Epithelial cell of esophagus (primary cell): ENCODE measurements around the gene FUT4.

Source experiments
- DNase-seq: peaks from one replicate; pipeline ENCODE4 v3.0.0; 2010; ENCODE audit warnings: low read depth
- H3K4me3 ChIP-seq: 2 replicates; pipeline ENCODE4 v1.5.1; 2011; ENCODE audit warnings: mild to moderate bottlenecking, low read length, control low read depth
- TF ChIP-seq, protein P1 (sequence below): IDR thresholded peaks from 2 replicates; pipeline ENCODE4 v1.5.1; 2011; ENCODE audit warnings: low read depth, mild to moderate bottlenecking, low read length, control low read depth, inconsistent platforms; ENCODE audit not compliant: insufficient read depth; ENCODE audit errors: missing control alignments

FUT4 gene

DNA sequence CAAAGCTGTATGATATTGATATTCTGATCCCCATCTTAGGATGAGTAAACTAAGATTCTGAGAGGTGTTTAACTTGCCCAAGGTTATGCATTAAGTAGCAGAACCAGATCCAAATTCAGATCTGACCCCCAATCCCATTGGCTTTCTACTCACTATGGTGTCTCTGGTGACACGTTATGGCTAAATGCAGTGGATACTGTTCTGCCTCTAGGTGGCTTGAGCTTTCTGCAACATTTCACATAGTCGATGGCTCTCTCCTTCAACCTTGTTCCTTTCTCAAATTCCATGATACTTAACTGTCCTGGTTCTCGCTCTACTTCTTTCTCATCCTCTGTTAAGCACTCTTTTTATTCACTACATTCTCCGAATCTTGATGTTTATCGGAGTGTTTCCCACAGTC is 22.0 kb upstream of the FUT4 start:
- TF ChIP-seq, protein P1, sequence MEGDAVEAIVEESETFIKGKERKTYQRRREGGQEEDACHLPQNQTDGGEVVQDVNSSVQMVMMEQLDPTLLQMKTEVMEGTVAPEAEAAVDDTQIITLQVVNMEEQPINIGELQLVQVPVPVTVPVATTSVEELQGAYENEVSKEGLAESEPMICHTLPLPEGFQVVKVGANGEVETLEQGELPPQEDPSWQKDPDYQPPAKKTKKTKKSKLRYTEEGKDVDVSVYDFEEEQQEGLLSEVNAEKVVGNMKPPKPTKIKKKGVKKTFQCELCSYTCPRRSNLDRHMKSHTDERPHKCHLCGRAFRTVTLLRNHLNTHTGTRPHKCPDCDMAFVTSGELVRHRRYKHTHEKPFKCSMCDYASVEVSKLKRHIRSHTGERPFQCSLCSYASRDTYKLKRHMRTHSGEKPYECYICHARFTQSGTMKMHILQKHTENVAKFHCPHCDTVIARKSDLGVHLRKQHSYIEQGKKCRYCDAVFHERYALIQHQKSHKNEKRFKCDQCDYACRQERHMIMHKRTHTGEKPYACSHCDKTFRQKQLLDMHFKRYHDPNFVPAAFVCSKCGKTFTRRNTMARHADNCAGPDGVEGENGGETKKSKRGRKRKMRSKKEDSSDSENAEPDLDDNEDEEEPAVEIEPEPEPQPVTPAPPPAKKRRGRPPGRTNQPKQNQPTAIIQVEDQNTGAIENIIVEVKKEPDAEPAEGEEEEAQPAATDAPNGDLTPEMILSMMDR: peak; percentile 53
- no peak overlapping the region for H3K4me3 ChIP-seq
- peak; percentile 24 for DNase-seq

DNA sequence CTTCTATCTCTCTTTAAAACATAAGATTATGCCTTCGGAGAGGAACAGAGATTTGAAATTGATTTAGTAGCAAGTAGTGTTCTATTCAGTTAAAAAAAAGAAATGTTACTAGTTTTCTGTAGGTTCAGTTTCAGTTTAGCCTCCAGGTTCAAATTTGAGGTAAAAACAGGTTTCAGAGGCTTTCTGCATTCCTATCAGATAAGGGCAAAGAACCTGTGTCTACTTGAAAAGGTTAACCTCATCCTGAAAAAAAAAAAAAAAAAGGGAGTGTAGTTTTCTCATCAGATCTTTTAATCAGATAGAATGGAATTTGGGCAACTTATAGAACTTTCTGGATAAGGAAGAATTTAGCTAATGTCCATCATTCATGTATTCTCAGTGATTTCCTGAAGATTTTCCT is 19.4 kb upstream of the FUT4 start:
- DNase-seq: no peak
- H3K4me3 ChIP-seq: no peak overlapping the region
- TF ChIP-seq, protein P1: no peak

DNA sequence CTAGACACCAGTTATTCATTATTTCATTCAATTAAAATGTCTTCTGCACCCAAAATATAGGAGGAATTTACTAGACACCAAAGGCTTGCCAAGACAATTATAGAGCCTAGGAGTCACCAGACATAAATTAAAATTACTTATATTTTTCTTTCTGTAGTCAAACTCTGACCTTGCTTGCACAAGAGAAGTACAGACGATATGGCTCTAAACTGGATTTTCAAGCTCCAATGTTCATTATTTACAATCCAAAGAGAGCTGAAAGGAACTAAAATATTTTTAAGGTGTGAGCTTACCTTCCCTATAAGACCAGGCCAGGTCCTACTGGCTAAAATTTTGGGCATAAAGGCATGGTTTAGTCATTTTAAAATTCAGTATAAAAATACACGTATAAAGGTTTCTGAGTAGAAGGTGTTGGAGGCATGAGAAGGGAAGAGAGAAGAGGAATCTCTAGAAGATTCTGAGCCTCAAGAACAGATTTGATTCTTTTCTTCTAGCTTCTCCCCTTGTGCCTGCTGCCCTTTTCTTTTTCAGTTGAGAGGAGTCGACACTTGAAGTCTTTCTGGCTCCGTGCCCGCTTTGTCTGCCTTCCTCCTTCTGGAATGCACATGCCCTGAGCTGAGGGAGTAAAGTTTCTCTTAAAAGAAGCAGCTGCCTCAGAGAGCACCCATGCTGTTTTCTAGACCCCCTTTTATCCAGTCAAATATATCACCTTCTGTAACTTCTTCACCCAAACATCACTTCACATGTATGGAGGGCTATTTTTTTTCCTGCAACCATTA is 18.0 kb upstream of the FUT4 start:
- TF ChIP-seq, protein P1: no peak
- no peak overlapping the region for H3K4me3 ChIP-seq
- peak; percentile 64 for DNase-seq

DNA sequence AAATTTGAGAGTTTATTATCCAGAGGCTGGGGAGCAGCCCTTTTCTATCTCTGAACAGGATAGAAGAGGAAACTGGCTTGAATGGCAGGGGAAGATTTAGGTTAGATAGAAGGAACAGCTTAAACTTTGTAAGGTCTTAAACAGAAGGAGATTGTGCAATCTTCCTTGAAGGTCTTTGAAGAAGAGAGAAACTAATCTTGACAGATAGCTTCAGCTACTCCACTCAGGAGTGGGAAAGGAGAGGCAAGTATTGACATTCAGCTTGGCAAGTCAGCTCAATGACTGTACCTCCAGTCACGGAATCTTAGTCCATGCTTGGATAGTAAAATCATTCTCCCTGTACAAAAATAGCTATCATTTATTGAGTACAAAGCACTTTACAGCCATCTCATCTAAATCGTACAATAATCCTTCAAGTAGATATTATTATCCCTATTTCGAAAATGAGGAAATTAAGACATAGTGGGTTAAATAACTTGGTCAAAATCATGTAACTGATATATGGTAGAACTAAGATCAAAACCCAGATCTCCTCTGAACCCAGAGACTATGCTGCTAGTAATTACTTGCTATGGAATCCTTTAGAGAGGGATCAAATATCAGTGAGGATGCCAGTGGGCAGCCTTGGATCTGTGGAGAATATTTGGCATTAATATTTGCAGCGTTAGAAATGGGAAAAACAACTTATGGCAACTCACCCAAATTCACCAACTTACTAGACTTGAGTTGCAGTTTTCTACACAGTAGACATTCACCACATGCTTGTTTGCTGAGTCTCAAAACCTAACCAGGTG is 16.9 kb upstream of the FUT4 start:
- TF ChIP-seq, protein P1: no peak
- no peak overlapping the region for H3K4me3 ChIP-seq
- DNase-seq: peak; percentile 43

DNA sequence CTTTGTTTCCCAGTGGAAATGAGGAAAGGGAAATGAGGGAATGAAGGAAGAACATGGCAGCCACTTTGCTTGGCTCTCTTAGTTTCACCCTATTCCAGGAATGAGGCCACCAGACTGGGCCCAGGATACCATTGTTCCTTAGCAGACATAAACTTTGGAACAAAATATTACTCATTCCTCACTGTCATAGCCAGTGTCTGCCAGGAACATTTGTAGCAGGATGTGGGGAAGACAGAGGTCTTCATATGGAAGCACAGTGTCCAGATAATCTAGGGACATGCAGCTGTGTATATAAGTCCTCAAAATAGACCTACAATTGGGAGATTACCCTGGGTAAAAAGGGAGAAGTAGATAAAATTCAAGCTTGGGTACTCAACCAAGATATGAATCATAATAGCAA is 15.2 kb upstream of the FUT4 start:
- H3K4me3 ChIP-seq: no peak overlapping the region
- DNase-seq: no peak
- TF ChIP-seq, protein P1: no peak

DNA sequence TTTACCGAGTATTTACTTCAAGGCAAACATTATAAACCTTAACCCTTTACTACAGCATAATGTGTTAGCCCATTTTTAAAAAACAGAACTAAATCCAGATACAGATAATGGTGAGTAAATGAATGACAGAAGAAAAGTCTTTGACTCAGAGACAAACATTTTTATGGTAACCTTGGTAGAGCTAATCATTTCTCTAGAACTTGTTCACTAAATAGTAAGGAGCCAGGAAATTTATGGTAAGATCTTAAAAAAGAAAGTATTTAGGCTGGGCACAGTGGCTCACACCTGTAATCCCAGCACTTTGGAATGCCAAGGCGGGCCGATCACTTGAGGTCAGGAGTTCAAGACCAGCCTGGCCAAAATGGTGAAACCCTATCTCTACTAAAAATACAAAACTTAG is 11.5 kb upstream of the FUT4 start:
- TF ChIP-seq, protein P1: no peak
- H3K4me3 ChIP-seq: no peak overlapping the region
- no peak for DNase-seq

DNA sequence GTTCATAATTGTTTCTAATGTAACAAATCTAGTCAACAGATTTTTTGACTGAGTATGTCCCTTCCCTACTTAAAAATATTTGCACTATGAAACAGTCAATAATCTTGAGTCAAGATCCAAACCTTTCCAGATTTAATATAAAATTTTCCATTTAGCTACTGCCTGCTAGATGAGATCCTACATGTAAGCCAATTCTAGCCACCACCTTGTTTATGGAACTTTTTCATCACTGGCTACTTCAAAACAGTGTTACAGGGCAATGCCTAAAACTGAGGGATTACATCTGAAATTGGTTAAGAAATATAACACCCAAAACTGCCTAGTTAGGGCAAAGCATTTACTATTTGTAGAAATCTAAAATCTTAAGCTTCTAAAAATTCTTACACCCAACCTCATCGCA is 10.5 kb upstream of the FUT4 start:
- no peak overlapping the region for H3K4me3 ChIP-seq
- no peak for DNase-seq
- TF ChIP-seq, protein P1: no peak
